OCI-LY3 (cell line): Measurements from ENCODE around the gene CHD5.

ENCODE experiments used
- CTCF ChIP-seq: fragments of 200-600, 300-600 bp; sonication (generic); IDR thresholded peaks from 2 replicates; pipeline ENCODE4 v1.5.1; 2014; ENCODE audit warnings: antibody characterized with exemption, low read length, low read depth
- EZH2phosphoT487 ChIP-seq: fragments of 200-600 bp; shearing (Covaris generic); IDR thresholded peaks from 2 replicates; pipeline ENCODE4 v1.6.1; 2018; ENCODE audit warnings: antibody characterized with exemption, mixed run types, low read depth

- TF ChIP-seq CTCF, result no peak
- TF ChIP-seq EZH2phosphoT487, result no peak
Measured at GRCh38 chr1:6225651-6226050, 45.5 kb upstream of the CHD5 start.
